ENCODE measurements around the gene TMEM106A.

Gene TMEM106A

DNA sequence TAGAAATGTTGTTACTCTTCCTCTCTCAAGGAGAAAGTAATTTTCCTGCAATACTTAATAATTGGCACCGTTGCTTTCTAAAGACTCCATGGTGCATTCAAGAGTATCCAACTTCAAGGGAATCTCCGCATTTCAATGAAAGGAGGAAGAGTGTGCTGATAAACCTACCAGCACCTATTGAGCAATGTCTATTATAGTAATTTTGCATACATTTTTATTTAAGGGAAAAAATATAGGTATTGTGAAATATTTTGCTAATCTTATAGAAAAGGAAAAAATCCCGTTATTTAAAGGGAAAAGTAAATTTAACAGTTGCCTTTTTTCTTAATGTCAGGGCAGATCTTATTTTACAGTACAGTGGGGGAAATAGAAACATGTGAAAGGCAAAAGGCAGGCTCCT lies 1.1 kb upstream of the TMEM106A start:
- TF ChIP-seq CTCF (IDR thresholded peaks at IDR 0.05) (no peak), ZFX (IDR thresholded peaks at IDR 0.05; ENCODE audit: borderline replicate concordance) (no peak)
- no peak overlapping the region for H3K27ac ChIP-seq

- H3K27ac ChIP-seq = no peak overlapping the region
- TF ChIP-seq ZFX (IDR thresholded peaks at IDR 0.05; ENCODE audit: borderline replicate concordance) = no peak
- TF ChIP-seq CTCF (IDR thresholded peaks at IDR 0.05) = no peak
Observed at GRCh38 chr17:43211123-43211479, 574 bp upstream of the TMEM106A start.

GRCh38 chr17:43212641-43213490 lies 1.2 kb downstream of the TMEM106A start:
- TF ChIP-seq CTCF (IDR thresholded peaks at IDR 0.05) = no peak
- TF ChIP-seq ZFX (IDR thresholded peaks at IDR 0.05; ENCODE audit: borderline replicate concordance) = no peak
- H3K27ac ChIP-seq = peak overlapping the region; percentile 42; the same call in 1 of the 2 replicates

GRCh38 chr17:43213545-43213944 lies 1.9 kb downstream of the TMEM106A start:
- TF ChIP-seq ZFX (IDR thresholded peaks at IDR 0.05; ENCODE audit: borderline replicate concordance) = no peak
- peak overlapping the region; percentile 42; the same call in 1 of the 2 replicates for H3K27ac ChIP-seq

DNA sequence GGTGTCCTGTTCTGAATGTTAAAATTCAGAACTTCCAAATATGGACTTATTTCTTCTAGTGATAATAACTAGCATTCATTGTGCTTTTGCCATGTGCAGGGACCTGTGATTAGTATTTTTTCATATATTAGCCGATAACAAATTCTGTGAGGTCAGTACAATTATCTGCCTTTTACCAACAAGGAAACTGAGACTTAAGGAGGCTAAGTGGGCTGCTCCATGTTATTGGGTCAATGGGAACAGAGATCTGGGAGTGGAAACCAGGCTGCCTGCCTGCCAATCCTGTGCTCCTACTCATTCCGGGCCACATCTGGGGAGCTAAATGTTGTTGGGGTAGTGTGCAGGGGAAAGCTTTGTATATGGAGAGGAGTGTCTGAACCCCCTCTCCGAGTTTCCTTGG lies 3.7 kb downstream of the TMEM106A start:
- no peak overlapping the region for H3K27ac ChIP-seq
- TF ChIP-seq CTCF (IDR thresholded peaks at IDR 0.05) (no peak), ZFX (IDR thresholded peaks at IDR 0.05; ENCODE audit: borderline replicate concordance) (no peak)

GRCh38 chr17:43216369-43216761 lies 4.7 kb downstream of the TMEM106A start:
- no peak for TF ChIP-seq CTCF (IDR thresholded peaks at IDR 0.05)
- TF ChIP-seq ZFX (IDR thresholded peaks at IDR 0.05; ENCODE audit: borderline replicate concordance) = no peak

DNA sequence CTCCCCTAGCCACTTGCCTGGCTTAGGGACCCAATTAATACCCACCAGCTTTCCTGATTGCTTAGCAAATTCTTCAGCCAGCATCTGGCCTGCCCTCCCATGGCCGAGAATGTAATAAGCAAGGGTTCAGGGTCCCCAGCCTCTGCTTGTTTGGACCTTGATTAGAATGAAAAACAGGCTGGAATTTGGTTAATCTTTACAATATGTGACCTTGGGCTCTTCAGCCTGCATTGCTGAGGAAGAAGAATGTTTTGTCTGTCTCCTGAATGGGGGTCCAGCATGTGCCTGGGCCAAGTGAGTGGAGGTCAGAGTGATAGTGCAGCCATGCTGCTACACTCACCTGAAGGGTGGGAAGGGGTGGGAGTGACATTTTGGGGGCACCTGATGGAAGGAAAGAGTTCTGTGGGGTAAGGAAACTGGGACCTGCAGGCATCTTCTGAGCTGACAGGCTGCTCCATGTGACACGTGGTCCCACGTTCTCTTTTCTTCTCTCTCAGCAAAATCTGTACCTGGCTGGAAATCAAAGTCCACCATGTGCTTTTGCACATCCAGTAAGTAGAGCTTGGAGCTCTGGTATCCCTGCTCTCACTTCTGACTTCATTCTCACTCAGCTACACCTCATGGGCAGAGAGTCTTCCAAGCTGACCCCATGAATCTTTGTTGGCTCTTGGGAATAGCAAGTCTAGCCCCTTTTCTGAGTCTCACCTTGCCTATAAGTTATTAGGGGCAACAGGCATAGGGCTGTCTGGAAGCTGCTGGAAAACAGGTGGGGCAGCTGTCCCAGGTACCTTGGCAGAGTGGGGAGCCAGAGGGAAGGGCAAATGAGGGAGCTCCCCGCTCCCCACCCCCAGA lies 5.3 kb downstream of the TMEM106A start:
- no peak overlapping the region for H3K27ac ChIP-seq
- no peak for TF ChIP-seq ZFX (IDR thresholded peaks at IDR 0.05; ENCODE audit: borderline replicate concordance)

More at GRCh38 chr17:43216369-43216761, 4.7 kb downstream of the TMEM106A start:
- no peak overlapping the region for H3K27ac ChIP-seq

DNA sequence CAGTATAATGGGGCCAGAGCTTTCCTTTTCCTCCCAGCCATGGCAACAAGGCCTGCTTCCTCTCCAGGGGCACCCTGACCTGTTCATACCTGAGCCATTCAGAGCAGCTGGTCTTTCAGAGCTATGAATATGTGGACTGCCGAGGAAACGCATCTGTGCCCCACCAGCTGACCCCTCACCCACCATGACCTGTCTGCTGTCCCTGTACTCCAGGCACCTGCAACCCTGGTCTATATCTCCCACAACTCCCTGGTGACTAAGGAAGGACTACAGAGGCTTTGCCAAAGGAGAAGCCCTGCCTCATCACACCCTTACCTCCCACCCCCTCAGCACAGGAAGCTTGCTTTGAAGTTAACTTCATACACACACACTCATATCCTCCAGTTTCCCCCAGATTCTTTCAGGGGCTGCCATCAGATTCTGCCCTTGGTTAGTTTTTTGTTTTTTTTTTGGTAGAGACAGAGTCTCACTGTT lies 6.0 kb downstream of the TMEM106A start:
- TF ChIP-seq ZFX (IDR thresholded peaks at IDR 0.05; ENCODE audit: borderline replicate concordance) (no peak), CTCF (IDR thresholded peaks at IDR 0.05) (no peak)
- H3K27ac ChIP-seq = no peak overlapping the region
